H9 (cell line): ENCODE results near the gene CCNYL1. TPM values are rescaled to one million over a fixed set of nuclear protein-coding genes. Genes with fewer than 3 reads are reported as not detected.

Experiments
- DNase-seq: peaks from one replicate; pipeline ENCODE4 v3.0.0-alpha.2; 2017
- H2AFZ ChIP-seq: one replicate; pipeline ENCODE4 v1.6.1; 2013; ENCODE audit warnings: mild to moderate bottlenecking, low read length, control low read depth, moderate library complexity
- H2AK5ac ChIP-seq: 2 replicates; pipeline ENCODE4 v1.6.1; 2013; ENCODE audit warnings: low read length, control low read depth, mixed read lengths; ENCODE audit not compliant: insufficient read length
- H2BK120ac ChIP-seq: one replicate; pipeline ENCODE4 v1.6.1; 2013; ENCODE audit warnings: low read depth, mild to moderate bottlenecking, low read length, control low read depth, inconsistent platforms; ENCODE audit not compliant: poor library complexity, severe bottlenecking
- H2BK12ac ChIP-seq: 2 replicates; pipeline ENCODE4 v1.6.1; 2013; ENCODE audit warnings: low read length, control low read depth, mixed read lengths, low read depth; ENCODE audit not compliant: insufficient read length
- H2BK15ac ChIP-seq: 2 replicates; pipeline ENCODE4 v1.6.1; 2013; ENCODE audit warnings: low read depth, low read length, control low read depth
- H2BK20ac ChIP-seq: one replicate; pipeline ENCODE4 v1.6.1; 2013; ENCODE audit warnings: low read depth, mild to moderate bottlenecking, low read length, control low read depth, inconsistent platforms; ENCODE audit not compliant: poor library complexity, severe bottlenecking
- H2BK5ac ChIP-seq: 2 replicates; pipeline ENCODE4 v1.6.1; 2013; ENCODE audit warnings: low read length, control low read depth, mixed read lengths; ENCODE audit not compliant: insufficient read length
- H3K14ac ChIP-seq: 2 replicates; pipeline ENCODE4 v1.6.1; 2013; ENCODE audit warnings: low read length, control low read depth; ENCODE audit not compliant: insufficient read depth
- H3K18ac ChIP-seq: 2 replicates; pipeline ENCODE4 v1.6.1; 2013; ENCODE audit warnings: low read depth, mild to moderate bottlenecking, mixed read lengths, low read length, control low read depth; ENCODE audit not compliant: insufficient read length
- H3K23ac ChIP-seq: 2 replicates; pipeline ENCODE4 v1.6.1; 2013; ENCODE audit warnings: low read length, control low read depth, mixed read lengths, low read depth; ENCODE audit not compliant: insufficient read length
- H3K23me2 ChIP-seq: 2 replicates; pipeline ENCODE4 v1.6.1; 2013; ENCODE audit warnings: low read depth, mild to moderate bottlenecking, mixed read lengths, low read length, control low read depth; ENCODE audit not compliant: insufficient read length, poor library complexity, severe bottlenecking
- H3K27ac ChIP-seq: 2 replicates; pipeline ENCODE4 v1.5.1; 2013; ENCODE audit warnings: low read length, control low read depth, mixed read lengths, low read depth; ENCODE audit not compliant: insufficient read length
- H3K27me3 ChIP-seq: 2 replicates; pipeline ENCODE4 v1.6.1; 2013; ENCODE audit warnings: low read length, control low read depth, inconsistent platforms; ENCODE audit not compliant: insufficient read depth
- H3K4ac ChIP-seq: 2 replicates; pipeline ENCODE4 v1.6.1; 2013; ENCODE audit warnings: low read depth, mild to moderate bottlenecking, control low read depth, inconsistent platforms, low read length, moderate library complexity
- H3K4me1 ChIP-seq: 2 replicates; pipeline ENCODE4 v1.6.1; 2013; ENCODE audit warnings: low read length, control low read depth, inconsistent platforms; ENCODE audit not compliant: insufficient read depth
- H3K4me2 ChIP-seq: 2 replicates; pipeline ENCODE4 v1.6.1; 2013; ENCODE audit warnings: low read length, control low read depth, mixed read lengths; ENCODE audit not compliant: insufficient read length, insufficient read depth
- H3K56ac ChIP-seq: 2 replicates; pipeline ENCODE4 v1.6.1; 2013; ENCODE audit warnings: low read depth, mild to moderate bottlenecking, mixed read lengths, low read length, control low read depth; ENCODE audit not compliant: insufficient read length
- H3K79me1 ChIP-seq: 2 replicates; pipeline ENCODE4 v1.6.1; 2013; ENCODE audit warnings: low read depth, mild to moderate bottlenecking, moderate library complexity, low read length, control low read depth, inconsistent platforms; ENCODE audit not compliant: insufficient read depth, poor library complexity, severe bottlenecking
- H3K79me2 ChIP-seq: 2 replicates; pipeline ENCODE4 v1.6.1; 2013; ENCODE audit warnings: low read length, control low read depth, inconsistent platforms; ENCODE audit not compliant: insufficient read depth
- H3K9ac ChIP-seq: 2 replicates; pipeline ENCODE4 v1.6.1; 2013; ENCODE audit warnings: low read length, control low read depth, mixed read lengths; ENCODE audit not compliant: insufficient read length; ENCODE audit errors: extremely low read depth
- H3K9me3 ChIP-seq: one replicate; pipeline ENCODE4 v1.6.1; 2013; ENCODE audit warnings: low read depth, low read length, inconsistent platforms; ENCODE audit not compliant: control insufficient read depth
- H3T11ph ChIP-seq: one replicate; pipeline ENCODE4 v1.6.1; 2013; ENCODE audit warnings: mild to moderate bottlenecking, low read length, control low read depth, inconsistent platforms
- H4K20me1 ChIP-seq: one replicate; pipeline ENCODE4 v1.6.1; 2013; ENCODE audit not compliant: control insufficient read depth, insufficient read length, insufficient read depth
- H4K5ac ChIP-seq: 2 replicates; pipeline ENCODE4 v1.6.1; 2013; ENCODE audit warnings: low read depth, mild to moderate bottlenecking, mixed read lengths, low read length, control low read depth; ENCODE audit not compliant: insufficient read length
- H4K8ac ChIP-seq: replicated peaks from 2 replicates; pipeline ENCODE4 v1.6.1; 2013; ENCODE audit warnings: low read length, control low read depth, mixed read lengths, low read depth; ENCODE audit not compliant: insufficient read length
- H4K91ac ChIP-seq: 2 replicates; pipeline ENCODE4 v1.6.1; 2013; ENCODE audit warnings: low read depth, mild to moderate bottlenecking, moderate library complexity, mixed read lengths, low read length, control low read depth; ENCODE audit not compliant: insufficient read length
- H3K27ac Mint-ChIP-seq, 3 experiments: 2 replicates in 2 of 3; 3 replicates in 1 of 3; pipeline ENCODE4 v1.8.0; 2020 to 2021; ENCODE audit warnings: mixed read lengths in 3 of 3, mild to moderate bottlenecking in 1 of 3, moderate library complexity in 1 of 3
- H3K27me3 Mint-ChIP-seq: 2 replicates; pipeline ENCODE4 v1.8.0; 2021; ENCODE audit warnings: low read depth, mild to moderate bottlenecking, moderate library complexity, mixed read lengths
- H3K36me3 Mint-ChIP-seq, 3 experiments: 2 replicates in 2 of 3; 3 replicates in 1 of 3; pipeline ENCODE4 v1.8.0; 2020 to 2021; ENCODE audit warnings: low read depth in 3 of 3, mixed read lengths in 3 of 3; ENCODE audit not compliant: insufficient read depth in 1 of 3
- H3K4me1 Mint-ChIP-seq, 2 experiments: 2 replicates each; pipeline ENCODE4 v1.8.0; 2020; ENCODE audit warnings: mixed read lengths in 2 of 2
- H3K4me3 Mint-ChIP-seq, 2 experiments: 2 replicates in 1 of 2; 3 replicates in 1 of 2; pipeline ENCODE4 v1.8.0; 2020 to 2021; ENCODE audit warnings: mild to moderate bottlenecking in 2 of 2, mixed read lengths in 2 of 2, moderate library complexity in 1 of 2
- H3K9me3 Mint-ChIP-seq, 2 experiments: 2 replicates in 1 of 2; 3 replicates in 1 of 2; pipeline ENCODE4 v1.8.0; 2020; ENCODE audit warnings: mild to moderate bottlenecking in 2 of 2, mixed read lengths in 2 of 2, moderate library complexity in 1 of 2
- CTCF ChIP-seq: fragments of 200-600 bp; sonication (generic); conservative IDR thresholded peaks from 3 replicates; pipeline ENCODE4 v1.8.0; 2021; ENCODE audit warnings: antibody characterized with exemption, mild to moderate bottlenecking
- WGBS: extraction: QIAGEN DNeasy Blood & Tissue Kit; methylation state at CpG from one replicate; pipeline ENCODE4 v1.1.7; 2013; ENCODE audit warnings: missing lambda C conversion rate, low lambda C conversion rate, mixed read lengths; ENCODE audit not compliant: insufficient read length; ENCODE audit errors: extremely low coverage; 5-methylcytosine and 5-hydroxymethylcytosine counted together
- total RNA-seq: library from RNA; stranded (reverse); gene quantifications from 2 replicates; pipeline ENCODE4 v1.2.1, GENCODE V29; 2021

The CCNYL1 gene
- total RNA-seq, 1 experiment from 2014 or later = 27.0 TPM

- Histone ChIP-seq H3K56ac (no peak overlapping the region), H3K4me1 (peaks cover 18% of the 10 kb centered on the region), H4K8ac (no peak overlapping the region), H2BK20ac (no peak overlapping the region), H2AFZ (no peak overlapping the region), H3K79me1 (no peaks in the 10 kb centered on the region), H3K18ac (no peak overlapping the region), H3K23ac (no peak overlapping the region), H3K23me2 (peaks cover 14% of the 10 kb centered on the region), H3K4me2 (no peak overlapping the region), H2AK5ac (no peak overlapping the region), H3T11ph (no peak overlapping the region), H2BK120ac (no peak overlapping the region), H3K79me2 (peaks cover 27% of the 10 kb centered on the region; the same call in 1 of the 2 replicates), H3K27me3 (no peaks in the 10 kb centered on the region), H3K9me3 (no peaks in the 10 kb centered on the region), H2BK5ac (no peak overlapping the region), H3K9ac (no peak overlapping the region), H3K4ac (no peak overlapping the region), H4K20me1 (peaks cover 1% of the 10 kb centered on the region), H4K91ac (no peak overlapping the region), H2BK15ac (no peak overlapping the region), H2BK12ac (no peak overlapping the region), H3K27ac (no peak overlapping the region), H3K14ac (no peak overlapping the region), H4K5ac (no peak overlapping the region)
- no CpG with 5 or more reads among the region's 8 CpGs for WGBS
- Mint-ChIP-seq H3K27me3 (no peaks in the 10 kb centered on the region), H3K36me3 (peaks cover 26 to 79% (median 70%) of the 10 kb centered on the region in 3 experiments), H3K9me3 (no peaks in the 10 kb centered on the region; a peak in 1 of 5 replicates), H3K4me3 (no peak overlapping the region; a peak in 1 of 5 replicates), H3K27ac (peak overlapping the region in 1 of 3 experiments; percentile 79; a peak in 1 of 7 replicates), H3K4me1 (peaks cover 65 to 73% of the 10 kb centered on the region in 2 experiments)
- no peak for DNase-seq
- TF ChIP-seq CTCF = no peak
Measured at GRCh38 chr2:207762146-207762545, 50.7 kb downstream of the CCNYL1 start.
